NCI-H1417 treated with DMSO at 0.1 percent for 48 hours (cell line): ENCODE results near the gene NPPB.

Source experiments
- DNase-seq: peaks from one replicate; lab custom pipeline; 2025; lab: John Stamatoyannopoulos, UW

The NPPB gene

DNA sequence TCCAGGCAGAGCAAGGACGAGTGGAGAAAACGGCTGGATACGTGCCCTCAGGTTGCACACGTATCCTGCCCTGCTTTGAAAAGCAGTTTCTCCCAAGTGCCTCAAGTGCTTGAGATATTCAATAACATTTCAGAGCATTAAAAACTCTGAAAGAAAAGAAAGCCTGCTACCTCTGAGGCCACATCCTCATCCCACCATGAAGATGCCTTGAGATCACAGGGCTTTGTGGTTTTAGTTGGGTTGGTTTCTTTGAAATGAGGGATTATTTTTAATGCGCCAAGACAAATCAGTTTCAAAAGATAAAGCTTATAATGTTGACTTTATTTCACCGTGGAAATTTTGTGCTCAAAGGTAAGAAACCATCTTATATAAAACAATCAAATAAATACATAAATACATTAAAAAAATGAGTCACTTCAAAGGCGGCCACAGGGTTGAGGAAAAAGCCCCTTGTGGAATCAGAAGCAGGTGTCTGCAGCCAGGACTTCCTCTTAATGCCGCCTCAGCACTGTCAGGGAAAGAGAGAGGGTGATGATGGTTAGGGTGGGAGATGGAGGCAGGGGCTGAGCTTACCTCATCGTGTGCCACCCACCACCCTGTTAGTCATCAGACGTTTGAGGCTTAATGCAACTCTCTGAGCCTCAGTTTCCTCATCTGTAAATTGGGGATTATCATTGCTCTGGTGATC lies 1.4 kb downstream of the NPPB start:
- DNase-seq: no peak

DNA sequence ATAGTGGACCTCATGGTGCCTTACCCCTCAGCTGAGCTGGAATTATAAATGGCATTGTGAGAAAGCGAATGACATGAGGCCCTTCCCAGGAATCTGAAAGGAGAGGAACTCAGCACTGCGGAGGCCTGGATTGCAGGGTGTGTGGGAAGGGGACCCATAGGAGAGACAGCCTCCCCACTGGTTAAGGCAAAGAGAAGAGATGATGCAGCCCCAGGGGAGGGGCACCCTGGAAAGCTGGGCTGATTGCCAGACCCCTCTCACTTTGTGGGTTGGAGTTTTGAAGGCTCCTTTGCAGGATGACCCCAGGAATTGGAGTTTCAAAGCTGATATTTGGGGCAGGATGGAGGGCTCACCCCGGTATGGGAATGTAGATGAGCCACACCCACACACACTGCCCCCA lies 2.0 kb downstream of the NPPB start:
- DNase-seq: no peak

DNA sequence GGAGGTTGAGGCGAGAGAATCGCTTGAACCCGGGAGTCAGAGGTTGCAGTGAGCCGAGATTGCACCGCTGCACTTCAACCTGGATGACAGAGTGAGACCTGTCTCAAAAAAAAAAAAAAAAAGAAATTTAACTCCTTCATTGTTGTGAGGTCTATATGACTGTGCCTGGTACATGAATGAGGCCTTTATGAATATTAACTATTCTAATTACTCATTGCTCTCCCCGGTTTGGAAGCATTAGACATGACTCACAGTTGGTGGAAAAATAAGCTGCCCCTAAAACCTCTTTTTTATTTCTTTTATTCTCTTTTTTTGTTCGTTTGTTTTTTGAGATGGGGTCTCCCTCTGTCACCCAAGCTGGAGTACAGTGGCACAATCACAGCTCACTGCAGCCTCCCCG lies 3.3 kb downstream of the NPPB start:
- no peak for DNase-seq

DNA sequence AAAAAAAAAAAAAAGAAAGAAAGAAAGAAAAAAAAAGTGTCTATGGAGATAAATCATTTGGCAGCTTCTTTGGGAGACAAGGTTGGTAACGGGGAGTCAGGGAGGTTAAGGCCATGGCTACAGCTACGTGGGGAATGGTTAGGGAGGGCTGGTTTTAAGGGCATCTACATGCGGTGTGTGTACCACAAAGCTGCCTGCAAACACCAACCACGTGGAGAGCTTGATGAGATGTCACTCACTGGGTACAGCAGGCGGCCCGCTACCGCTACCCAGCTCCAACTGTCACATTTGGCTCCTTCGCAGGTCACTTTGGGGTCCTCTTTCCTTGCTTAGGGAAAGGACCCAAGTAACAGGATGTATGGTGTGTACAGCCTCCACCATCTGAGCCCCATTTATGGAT lies 4.2 kb downstream of the NPPB start:
- DNase-seq: no peak

DNA sequence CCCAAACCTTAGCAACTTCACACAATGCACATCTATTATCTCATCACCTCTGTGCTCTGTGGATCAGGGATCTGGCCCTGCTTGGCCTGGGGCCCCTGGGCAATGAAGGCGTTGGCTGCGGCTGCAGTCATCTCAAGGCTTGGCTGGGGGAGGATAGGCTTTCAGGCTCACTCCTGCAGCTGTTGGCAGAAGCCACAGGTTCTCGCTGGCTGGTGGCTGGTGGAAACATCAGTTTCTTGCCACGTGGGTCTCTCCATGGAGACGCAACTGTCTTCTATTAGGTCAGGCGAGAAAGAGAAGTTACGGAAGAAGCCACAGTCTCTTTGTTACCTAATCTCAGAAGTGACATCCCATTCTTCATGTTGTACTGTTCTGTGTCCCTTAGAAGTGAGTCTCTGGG lies 7.6 kb downstream of the NPPB start:
- no peak for DNase-seq

DNA sequence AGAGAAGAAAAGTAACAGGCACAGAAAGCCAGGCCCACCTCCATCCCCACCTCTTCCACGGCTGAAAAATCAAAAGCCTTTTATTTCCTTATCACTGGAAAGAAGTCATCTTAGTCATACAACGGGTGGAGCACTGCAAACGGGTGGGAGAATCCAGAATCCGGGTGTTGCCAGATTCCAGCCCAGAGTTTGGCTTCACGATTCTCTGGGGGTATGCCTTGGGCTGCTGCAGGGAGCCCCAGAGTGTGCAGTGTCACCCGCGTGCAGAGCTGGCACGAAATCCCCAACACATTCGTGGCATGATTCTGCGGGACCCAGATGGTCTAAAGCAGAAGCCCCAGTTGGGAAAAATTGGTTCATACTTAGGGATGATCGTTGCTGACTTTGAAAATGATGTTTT lies 8.6 kb downstream of the NPPB start:
- no peak for DNase-seq

DNA sequence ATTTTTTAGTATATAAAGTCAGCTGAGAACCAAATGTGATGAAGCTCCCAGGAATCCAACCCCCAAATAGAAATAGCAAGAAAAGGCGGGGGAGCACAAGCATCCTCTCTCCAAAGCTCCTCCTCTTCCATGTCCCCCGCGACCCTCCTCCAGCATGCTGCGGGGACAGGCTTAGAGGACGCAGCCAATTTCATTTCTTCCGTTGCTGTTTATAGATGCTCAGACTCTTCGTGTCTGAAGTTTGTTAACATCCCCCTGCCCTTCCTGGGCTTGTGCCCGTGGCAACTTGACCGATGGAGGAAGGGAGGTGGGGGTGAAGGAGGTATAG lies 10.4 kb downstream of the NPPB start:
- no peak for DNase-seq

DNA sequence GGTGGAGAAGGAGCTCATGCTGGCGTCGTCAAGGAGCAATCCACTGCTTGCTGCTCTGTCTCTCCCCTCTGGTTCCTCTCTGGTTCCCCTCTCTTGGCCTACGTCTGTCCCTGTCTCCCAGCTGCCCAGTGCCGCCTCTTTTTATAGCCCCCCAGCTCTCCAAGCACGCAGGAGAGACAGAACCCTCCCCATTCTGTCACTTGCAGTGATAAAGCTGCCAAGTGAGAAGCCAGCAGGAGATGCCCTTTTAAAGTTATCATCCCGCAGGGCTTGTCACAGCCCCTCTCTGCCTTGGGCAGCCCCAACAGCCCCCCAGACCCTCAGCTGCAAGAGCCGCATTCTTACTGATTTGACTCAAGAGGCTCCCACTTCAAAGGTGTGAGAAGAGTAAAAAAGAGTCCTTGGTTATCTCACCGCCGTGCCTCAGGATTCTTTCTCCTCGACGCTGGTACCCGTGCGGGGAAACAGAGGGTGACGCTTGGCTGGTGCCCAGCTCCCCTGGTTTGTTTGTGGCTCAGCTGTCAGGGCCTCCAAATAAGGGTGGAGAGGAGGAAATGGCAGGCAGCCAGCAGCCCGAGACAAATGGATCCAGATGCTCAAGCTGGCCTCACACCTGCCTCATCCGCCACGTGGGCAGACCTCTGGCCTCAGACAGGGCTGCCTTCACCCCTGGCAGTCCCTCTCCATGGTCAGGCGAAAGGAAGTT lies 10.9 kb downstream of the NPPB start, which contains the start of gene NPPA:
Gene NPPA (minus strand): TSS at position 117 of the 706 bp plus-strand sequence. CDS start 99 bp downstream, at position 18.
- DNase-seq: peak; percentile 76

DNA sequence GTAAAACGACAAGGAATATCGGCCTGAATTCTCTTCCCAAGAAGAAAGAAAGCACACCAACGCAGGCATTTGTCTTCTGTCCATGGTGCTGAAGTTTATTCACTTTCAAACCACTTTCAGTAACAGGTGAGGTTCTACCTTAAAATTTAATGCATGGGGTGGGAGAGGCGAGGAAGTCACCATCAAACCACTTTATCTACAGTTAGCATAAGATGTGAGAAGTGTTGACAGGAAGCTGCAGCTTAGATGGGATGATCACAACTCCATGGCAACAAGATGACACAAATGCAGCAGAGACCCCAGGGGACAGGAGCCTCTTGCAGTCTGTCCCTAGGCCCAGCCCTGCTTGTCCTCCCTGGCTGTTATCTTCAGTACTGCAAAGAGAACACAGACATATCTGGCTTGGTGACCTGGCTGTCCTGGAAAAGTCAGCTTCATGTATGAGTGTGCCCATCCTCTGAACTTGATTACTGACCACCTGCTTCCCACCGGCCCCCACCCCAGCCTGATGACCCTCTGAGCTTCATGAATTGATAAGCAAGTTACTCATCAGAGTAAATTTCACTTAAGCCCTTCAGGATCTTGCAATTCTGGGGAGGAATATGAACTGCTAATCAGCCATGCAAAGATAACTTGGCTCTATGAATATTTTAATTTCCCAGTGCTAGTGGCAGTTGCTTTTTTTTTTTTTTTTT lies 13.0 kb downstream of the NPPB start:
- no peak for DNase-seq

DNA sequence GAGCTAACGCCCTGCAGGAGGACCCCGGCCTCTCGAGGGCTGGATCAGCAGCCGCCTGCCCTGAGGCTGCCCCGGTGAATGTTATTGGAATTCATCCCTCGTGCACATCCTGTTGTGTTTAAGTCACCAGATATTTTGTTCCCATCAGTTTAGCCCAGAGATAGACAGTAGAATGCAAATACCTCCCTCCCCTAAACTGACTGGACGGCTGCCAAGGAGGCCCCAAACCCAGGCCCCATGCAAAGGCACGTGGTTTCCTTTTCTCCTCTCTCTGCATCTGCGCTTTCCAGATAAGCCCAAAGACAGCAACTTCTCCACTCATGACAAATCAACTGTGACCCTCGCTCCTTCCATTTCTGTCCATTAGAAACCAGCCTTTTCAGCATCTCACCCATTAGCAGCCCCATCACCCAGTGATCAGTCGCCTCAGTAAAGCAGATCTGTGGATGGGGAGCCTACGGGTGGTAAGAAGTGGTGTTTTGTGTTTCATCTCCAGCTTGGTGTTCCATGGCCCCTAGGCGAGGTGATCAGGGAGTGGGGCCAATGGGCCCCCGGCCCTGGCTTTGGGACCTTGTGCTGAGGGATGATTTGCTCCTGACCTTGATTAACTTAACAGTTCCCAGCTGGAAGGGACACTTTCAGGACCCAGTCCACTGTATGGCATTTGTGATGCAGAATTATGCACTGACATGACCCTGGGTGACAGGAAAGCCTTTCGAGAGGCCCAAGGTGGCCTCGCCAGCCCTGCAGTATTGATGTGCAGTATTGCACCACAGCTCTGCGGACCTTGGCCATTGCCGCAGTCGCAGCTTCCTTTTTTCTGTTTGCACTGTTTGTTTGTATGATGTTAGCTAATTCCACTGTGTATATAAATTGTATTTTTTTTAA lies 16.3 kb downstream of the NPPB start:
- DNase-seq: no peak

DNA sequence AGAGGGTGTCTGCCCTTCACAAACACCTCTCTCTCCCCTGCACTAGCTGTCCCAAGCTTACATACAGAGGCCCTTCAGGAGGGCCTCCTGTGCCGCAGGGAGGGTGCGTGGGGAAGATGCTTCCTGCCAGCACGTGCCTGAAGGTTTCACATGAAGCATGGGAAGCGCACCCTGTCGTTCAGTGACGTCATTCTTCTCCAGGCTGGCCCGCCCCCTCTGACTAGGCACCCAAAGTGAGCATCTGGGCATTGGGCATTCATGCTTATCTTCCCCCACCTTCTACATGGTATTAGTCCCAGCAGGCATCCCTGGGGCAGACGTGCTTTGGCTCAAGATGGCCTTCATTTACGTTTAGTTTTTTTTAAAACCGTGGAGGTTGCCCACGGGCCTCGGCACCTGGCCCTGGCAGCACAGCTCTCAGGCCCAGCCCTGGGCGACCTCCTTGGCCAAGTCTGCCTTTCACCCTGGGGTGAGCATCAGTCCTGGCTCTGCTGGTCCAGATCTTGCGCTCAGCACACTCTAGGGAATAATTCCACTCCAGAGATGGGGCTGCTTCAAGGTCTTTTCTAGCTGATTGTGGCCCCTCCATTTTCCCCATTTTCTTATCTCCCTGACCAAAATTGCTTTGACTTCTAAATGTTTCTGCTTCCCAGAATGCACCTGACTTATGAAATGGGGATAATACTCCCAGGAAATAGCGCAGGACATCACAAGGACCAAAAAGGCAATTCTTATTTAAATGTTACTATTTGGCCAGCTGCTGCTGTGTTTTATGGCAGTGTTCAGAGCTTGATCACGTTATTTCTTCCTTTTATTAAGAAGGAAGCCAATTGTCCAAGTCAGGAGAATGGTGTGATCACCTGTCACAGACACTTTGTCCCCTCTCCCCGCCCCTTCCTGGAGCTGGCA lies 17.2 kb downstream of the NPPB start:
- no peak for DNase-seq

DNA sequence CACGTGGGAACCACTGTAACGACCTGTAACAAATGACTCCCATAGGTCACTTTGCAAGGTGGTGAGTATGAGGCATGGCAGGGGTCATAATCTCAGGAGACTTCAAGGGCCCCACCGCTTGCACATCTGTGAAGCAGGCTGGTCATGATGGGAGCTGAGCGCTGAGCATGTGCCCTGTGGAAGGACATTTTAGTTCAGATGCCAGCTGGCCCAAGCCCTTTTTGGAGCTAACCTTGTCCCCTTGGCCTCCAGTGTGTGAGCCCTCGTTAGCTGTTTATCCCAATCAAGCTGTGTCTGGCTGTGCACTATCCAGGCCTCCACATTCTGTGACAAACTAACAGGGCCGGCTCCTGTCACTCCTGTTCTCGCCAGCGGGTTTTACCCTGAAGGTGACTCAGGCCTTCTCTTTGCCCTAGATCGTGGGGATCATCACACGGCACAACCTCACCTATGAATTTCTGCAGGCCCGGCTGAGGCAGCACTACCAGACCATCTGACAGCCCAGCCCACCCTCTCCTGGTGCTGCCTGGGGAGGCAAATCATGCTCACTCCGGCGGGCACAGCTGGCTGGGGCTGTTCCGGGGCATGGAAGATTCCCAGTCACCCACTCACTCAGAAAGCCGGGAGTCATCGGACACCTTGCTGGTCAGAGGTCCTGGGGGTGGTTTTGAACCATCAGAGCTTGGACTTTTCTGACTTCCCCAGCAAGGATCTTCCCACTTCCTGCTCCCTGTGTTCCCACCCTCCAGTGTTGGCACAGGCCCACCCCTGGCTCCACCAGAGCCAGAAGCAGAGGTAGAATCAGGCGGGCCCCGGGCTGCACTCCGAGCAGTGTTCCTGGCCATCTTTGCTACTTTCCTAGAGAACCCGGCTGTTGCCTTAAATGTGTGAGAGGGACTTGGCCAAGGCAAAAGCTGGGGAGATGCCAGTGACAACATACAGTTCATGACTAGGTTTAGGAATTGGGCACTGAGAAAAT lies 18.7 kb downstream of the NPPB start:
- DNase-seq: no peak

DNA sequence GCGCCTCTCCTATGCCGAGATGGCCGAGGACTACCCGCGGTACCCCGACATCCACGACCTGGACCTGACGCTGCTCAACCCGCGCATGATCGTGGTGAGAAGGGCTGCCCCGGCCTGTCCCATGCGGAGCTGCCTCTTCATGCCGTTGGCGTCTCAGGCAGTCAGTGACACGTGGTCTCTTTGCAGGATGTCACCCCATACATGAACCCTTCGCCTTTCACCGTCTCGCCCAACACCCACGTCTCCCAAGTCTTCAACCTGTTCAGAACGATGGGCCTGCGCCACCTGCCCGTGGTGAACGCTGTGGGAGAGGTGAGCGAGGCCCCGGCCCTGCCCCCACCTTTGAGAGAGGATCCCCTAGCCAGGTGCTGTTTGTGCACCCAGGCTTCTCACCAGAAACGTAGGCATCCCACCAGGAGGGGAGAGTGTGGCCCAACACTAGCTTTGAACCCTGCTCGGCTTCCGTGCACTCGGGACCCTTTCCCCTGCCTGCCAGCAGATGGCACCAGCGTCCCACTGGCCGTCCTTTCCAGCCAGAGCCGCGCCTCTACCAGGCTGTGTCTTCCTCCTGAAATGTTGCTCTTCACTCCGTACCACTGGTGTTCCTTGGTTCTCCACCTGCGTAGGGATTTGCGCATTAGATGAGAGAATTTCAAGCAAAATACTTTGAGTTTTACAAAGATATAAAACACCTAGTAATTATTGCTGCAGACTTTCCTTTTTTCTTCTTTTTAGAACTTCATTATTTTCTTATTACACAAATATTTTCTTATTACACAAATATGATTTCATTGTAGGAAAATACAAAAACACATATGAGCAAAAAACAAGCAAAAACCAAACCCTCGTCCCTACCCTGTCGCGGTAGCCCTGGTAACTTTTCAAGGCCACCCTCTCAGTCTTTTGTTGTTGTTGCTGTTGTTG lies 20.1 kb downstream of the NPPB start:
- no peak for DNase-seq

DNA sequence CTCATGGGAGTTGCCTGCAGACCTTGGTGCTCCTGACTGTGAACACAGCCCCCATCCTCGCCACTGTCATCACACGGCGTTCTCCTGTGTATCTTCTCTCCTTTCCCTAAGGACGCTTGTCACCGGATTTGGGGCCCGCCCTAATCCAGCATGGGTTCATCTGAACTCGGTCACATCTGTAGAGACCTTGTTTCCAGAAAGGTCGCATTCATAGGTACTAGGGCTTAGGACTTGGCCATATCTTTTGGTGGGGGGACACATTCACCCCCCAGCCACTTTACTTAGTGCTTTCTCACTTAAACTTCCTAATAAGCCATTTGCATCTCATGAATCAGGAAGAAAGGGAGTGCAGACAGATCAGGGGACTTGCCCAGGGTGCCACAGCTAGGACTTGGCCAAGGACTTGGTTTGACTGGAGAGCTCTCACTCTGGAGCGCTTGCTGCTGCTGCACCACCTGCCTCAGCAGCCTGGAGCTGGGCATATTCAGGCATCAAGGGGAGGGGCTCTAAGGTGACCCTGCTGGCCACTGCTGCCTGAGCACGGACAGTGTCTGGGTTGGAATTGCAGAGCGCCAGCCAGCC lies 20.9 kb downstream of the NPPB start:
- no peak for DNase-seq

DNA sequence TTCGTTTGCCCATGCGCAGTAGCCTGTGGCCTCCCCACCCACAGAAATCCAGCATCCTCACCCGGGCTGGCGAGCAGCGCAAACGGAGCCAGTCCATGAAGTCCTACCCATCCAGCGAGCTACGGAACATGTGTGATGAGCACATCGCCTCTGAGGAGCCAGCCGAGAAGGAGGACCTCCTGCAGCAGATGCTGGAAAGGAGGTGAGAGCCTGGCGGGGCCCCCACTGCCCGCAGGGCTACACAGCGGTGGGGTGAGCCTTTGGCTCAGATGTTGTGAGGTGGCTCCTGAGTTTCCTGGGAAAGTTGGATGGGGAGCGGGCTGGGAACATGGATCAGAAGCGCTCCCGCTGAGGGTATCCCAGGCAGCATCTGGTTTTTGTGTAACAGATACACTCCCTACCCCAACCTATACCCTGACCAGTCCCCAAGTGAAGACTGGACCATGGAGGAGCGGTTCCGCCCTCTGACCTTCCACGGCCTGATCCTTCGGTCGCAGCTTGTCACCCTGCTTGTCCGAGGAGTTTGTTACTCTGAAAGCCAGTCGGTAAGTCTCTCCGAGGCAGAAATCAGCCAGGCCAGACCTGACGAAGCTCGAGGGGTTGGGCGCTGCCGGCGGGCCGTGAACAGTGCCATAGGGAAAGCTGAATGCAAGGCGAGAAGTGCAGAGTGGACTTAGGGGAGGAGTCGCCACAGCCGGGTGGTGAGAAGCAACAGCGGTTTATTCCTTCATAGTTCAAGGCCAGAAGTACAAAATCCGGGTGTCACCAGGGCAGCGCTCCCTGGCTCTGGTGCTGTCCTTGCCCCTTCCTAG lies 21.6 kb downstream of the NPPB start:
- no peak for DNase-seq

DNA sequence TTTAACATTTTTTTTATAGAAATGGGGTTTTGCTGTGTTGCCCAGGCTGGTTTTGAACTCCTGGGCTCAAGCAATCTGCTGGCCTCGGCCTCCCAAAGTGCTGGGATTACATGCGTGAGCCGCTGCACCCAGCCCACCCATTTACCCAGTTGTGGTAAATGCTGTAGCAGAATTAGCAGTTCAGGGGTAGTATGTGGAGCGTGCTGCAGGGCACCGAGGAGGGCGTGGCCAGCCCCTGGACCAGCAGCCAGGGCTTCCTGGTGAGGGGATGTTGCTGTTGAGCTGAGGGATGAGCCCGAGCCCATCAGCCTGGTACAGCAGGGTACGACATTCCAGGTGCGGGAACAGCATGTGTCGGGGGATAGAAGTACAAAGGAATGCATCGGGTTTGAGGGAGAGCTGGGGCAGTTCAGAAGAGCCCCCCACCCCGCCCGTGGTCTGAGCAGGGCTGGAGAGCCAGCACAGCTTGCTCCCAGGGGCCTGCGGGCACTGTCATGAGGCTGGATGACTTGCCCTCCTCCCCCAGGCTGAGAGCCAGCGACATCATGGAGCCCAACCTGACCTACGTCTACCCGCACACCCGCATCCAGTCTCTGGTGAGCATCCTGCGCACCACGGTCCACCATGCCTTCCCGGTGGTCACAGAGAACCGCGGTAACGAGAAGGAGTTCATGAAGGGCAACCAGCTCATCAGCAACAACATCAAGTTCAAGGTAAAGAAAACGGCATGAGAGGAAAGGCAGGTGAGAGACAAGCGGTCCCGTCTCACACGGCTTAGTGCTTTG lies 23.1 kb downstream of the NPPB start:
- DNase-seq: no peak

DNA sequence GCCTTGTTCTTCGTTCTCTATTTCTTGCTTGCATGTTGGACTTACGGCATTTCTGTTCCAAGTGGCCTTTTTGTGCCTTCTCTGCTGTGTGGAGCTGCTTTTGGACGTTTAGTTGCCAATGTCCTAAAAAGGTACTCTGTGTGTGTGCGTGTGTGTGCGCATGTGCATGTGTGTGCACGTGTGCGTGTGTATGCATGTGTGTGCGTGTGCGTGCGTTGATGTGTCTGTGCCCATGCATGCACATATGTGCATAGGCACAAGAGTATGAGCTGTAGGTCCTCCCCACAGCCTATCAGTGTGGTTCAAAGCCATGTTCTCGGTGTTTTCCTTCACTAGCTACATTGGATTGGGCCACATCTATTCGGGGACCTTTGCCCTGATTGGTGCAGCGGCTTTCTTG lies 24.8 kb downstream of the NPPB start:
- DNase-seq: no peak
